Activated CD4-positive, alpha-beta memory T cell treated with anti-CD3 and anti-CD28 coated beads, Interleukin-2, amount 10 ng/mL, durations not matched to agents 7 days and 5 days (primary cell): ENCODE measurements around the gene SLX4IP. TPM values are rescaled to one million over a fixed set of nuclear protein-coding genes. Genes with fewer than 3 reads are reported as not detected.

ENCODE experiments used
- CTCF ChIA-PET: fragments of 350-600 bp; sonication (Branson Sonifier 250); formaldehyde crosslinking; loops from one replicate; lab custom pipeline; 2021; ENCODE audit warnings: antibody characterized with exemption, inconsistent platforms; lab: Charles Lee
- POLR2A ChIA-PET: fragments of 350-600 bp; sonication (Branson Sonifier 250); formaldehyde crosslinking; loops from one replicate; lab custom pipeline; 2021; ENCODE audit warnings: antibody characterized with exemption; lab: Charles Lee
- DNase-seq: peaks from one replicate; pipeline ENCODE4 v3.0.0-alpha.2; 2020
- H3K27ac Mint-ChIP-seq: one replicate; pipeline ENCODE4 v1.8.0; 2021; ENCODE audit warnings: mild to moderate bottlenecking, mixed read lengths
- H3K27me3 Mint-ChIP-seq: one replicate; pipeline ENCODE4 v1.8.0; 2021; ENCODE audit warnings: mixed read lengths
- H3K36me3 Mint-ChIP-seq: one replicate; pipeline ENCODE4 v1.8.0; 2021; ENCODE audit warnings: low read depth, mixed read lengths
- H3K4me1 Mint-ChIP-seq: one replicate; pipeline ENCODE4 v1.8.0; 2021; ENCODE audit warnings: mixed read lengths
- H3K4me3 Mint-ChIP-seq: one replicate; pipeline ENCODE4 v1.8.0; 2021; ENCODE audit warnings: mild to moderate bottlenecking, mixed read lengths
- H3K9me3 Mint-ChIP-seq: one replicate; pipeline ENCODE4 v1.8.0; 2021; ENCODE audit warnings: mixed read lengths
- total RNA-seq, 2 experiments: library from RNA; stranded (reverse); gene quantifications; one replicate each; pipeline ENCODE4 v1.2.3, GENCODE V29; 2021

SLX4IP gene
- total RNA-seq, 2 experiments from 2014 or later: 6.2 TPM

GRCh38 chr20:10540636-10541493 is 105.8 kb downstream of the SLX4IP start:
- no peak overlapping the region for H3K4me3 Mint-ChIP-seq
- CTCF ChIA-PET: no interaction called here

GRCh38 chr20:10541668-10542411 is 106.7 kb downstream of the SLX4IP start:
- ChIA-PET CTCF (no interaction called here), POLR2A (no interaction called here)
- no peak for DNase-seq
- Mint-ChIP-seq H3K9me3 (no peaks in the 10 kb centered on the region), H3K36me3 (peaks cover 4% of the 10 kb centered on the region), H3K27me3 (no peaks in the 10 kb centered on the region), H3K4me3 (no peak overlapping the region), H3K4me1 (peaks cover 10% of the 10 kb centered on the region), H3K27ac (no peak overlapping the region)

More at GRCh38 chr20:10540636-10541493, 105.8 kb downstream of the SLX4IP start:
- Mint-ChIP-seq H3K27ac (no peak overlapping the region), H3K27me3 (no peaks in the 10 kb centered on the region), H3K36me3 (peaks cover 4% of the 10 kb centered on the region), H3K9me3 (no peaks in the 10 kb centered on the region), H3K4me1 (peaks cover 10% of the 10 kb centered on the region)
- DNase-seq: no peak
- POLR2A ChIA-PET: no interaction called here

- H3K4me3 Mint-ChIP-seq: no peak overlapping the region
- no peaks in the 10 kb centered on the region for H3K9me3 Mint-ChIP-seq
- DNase-seq: no peak
- POLR2A ChIA-PET: no interaction called here
- CTCF ChIA-PET: no interaction called here
- H3K36me3 Mint-ChIP-seq: peaks cover 4% of the 10 kb centered on the region
- H3K27ac Mint-ChIP-seq: no peak overlapping the region
- H3K4me1 Mint-ChIP-seq: peaks cover 10% of the 10 kb centered on the region
- H3K27me3 Mint-ChIP-seq: no peaks in the 10 kb centered on the region
These were observed 107.3 kb downstream of the SLX4IP start for GRCh38 chr20:10542442-10542841.

- no peak overlapping the region for H3K4me3 Mint-ChIP-seq
- H3K36me3 Mint-ChIP-seq: peaks cover 4% of the 10 kb centered on the region
- ChIA-PET POLR2A (no interaction called here), CTCF (interaction anchor here (1.5 kb wide), 1 partner anchor 9 kb away, joined by 3 read pairs; no protein-coding TSS in a partner anchor)
- H3K4me1 Mint-ChIP-seq: peaks cover 10% of the 10 kb centered on the region
- H3K27me3 Mint-ChIP-seq: no peaks in the 10 kb centered on the region
- H3K9me3 Mint-ChIP-seq: no peaks in the 10 kb centered on the region
- DNase-seq: no peak
- no peak overlapping the region for H3K27ac Mint-ChIP-seq
These were observed 108.4 kb downstream of the SLX4IP start for GRCh38 chr20:10543480-10543879.

GRCh38 chr20:10547276-10548114 is 112.4 kb downstream of the SLX4IP start:
- Mint-ChIP-seq H3K9me3 (no peaks in the 10 kb centered on the region), H3K27ac (no peak overlapping the region), H3K36me3 (peaks cover 4% of the 10 kb centered on the region), H3K4me3 (no peak overlapping the region), H3K4me1 (peaks cover 28% of the 10 kb centered on the region), H3K27me3 (no peaks in the 10 kb centered on the region)
- CTCF ChIA-PET: interaction anchor here (1.4 kb wide), 1 partner anchor 10 kb away, joined by 4 read pairs; no protein-coding TSS in a partner anchor
- no peak for DNase-seq
- POLR2A ChIA-PET: interaction anchor here (0.9 kb wide), 1 partner anchor 36 kb away, joined by 3 read pairs; no protein-coding TSS in a partner anchor

GRCh38 chr20:10549511-10549910 is 114.4 kb downstream of the SLX4IP start:
- ChIA-PET POLR2A (interaction anchor here (1.6 kb wide), 1 partner anchor 114 kb away, joined by 6 read pairs; the partner anchor contains the start of gene SLX4IP), CTCF (no interaction called here)
- no peaks in the 10 kb centered on the region for H3K36me3 Mint-ChIP-seq
- H3K4me3 Mint-ChIP-seq: no peak overlapping the region
- no peak overlapping the region for H3K27ac Mint-ChIP-seq
- peaks cover 28% of the 10 kb centered on the region for H3K4me1 Mint-ChIP-seq
- DNase-seq: no peak
- no peaks in the 10 kb centered on the region for H3K9me3 Mint-ChIP-seq
- H3K27me3 Mint-ChIP-seq: peaks cover 3% of the 10 kb centered on the region

- peaks cover 3% of the 10 kb centered on the region for H3K27me3 Mint-ChIP-seq
- H3K36me3 Mint-ChIP-seq: no peaks in the 10 kb centered on the region
- DNase-seq: peak; percentile 50
- H3K4me1 Mint-ChIP-seq: peaks cover 28% of the 10 kb centered on the region
- H3K27ac Mint-ChIP-seq: peak overlapping the region; percentile 55
- H3K9me3 Mint-ChIP-seq: no peaks in the 10 kb centered on the region
- peak overlapping the region; percentile 38 for H3K4me3 Mint-ChIP-seq
- ChIA-PET POLR2A (interaction anchor here (1.6 kb wide), 1 partner anchor 115 kb away, joined by 6 read pairs; the partner anchor contains the start of gene SLX4IP), CTCF (no interaction called here)
These were observed 115.4 kb downstream of the SLX4IP start for GRCh38 chr20:10550204-10551118.

GRCh38 chr20:10551732-10552724 is 116.9 kb downstream of the SLX4IP start:
- ChIA-PET CTCF (interaction anchor here (0.7 to 1.8 kb wide), 7 partner anchors 9 to 119 kb away, joined by 3 to 4 read pairs (median 3); no protein-coding TSS in a partner anchor), POLR2A (no interaction called here)
- Mint-ChIP-seq H3K4me3 (no peak overlapping the region), H3K4me1 (peaks cover 28% of the 10 kb centered on the region), H3K36me3 (no peaks in the 10 kb centered on the region), H3K27me3 (peaks cover 3% of the 10 kb centered on the region), H3K27ac (no peak overlapping the region), H3K9me3 (no peaks in the 10 kb centered on the region)
- DNase-seq: no peak

GRCh38 chr20:10553326-10553984 is 118.3 kb downstream of the SLX4IP start:
- Mint-ChIP-seq H3K4me1 (peaks cover 32% of the 10 kb centered on the region), H3K27ac (no peak overlapping the region), H3K36me3 (no peaks in the 10 kb centered on the region), H3K9me3 (no peaks in the 10 kb centered on the region), H3K27me3 (peaks cover 3% of the 10 kb centered on the region), H3K4me3 (no peak overlapping the region)
- peak; percentile 61 for DNase-seq
- ChIA-PET POLR2A (no interaction called here), CTCF (interaction anchor here (0.7 to 1.8 kb wide), 7 partner anchors 10 to 118 kb away, joined by 3 to 4 read pairs (median 3); no protein-coding TSS in a partner anchor)

- H3K27me3 Mint-ChIP-seq: peaks cover 3% of the 10 kb centered on the region
- no peak overlapping the region for H3K27ac Mint-ChIP-seq
- H3K9me3 Mint-ChIP-seq: no peaks in the 10 kb centered on the region
- DNase-seq: no peak
- CTCF ChIA-PET: no interaction called here
- H3K36me3 Mint-ChIP-seq: peaks cover 2% of the 10 kb centered on the region
- peaks cover 37% of the 10 kb centered on the region for H3K4me1 Mint-ChIP-seq
- POLR2A ChIA-PET: no interaction called here
- H3K4me3 Mint-ChIP-seq: no peak overlapping the region
These were observed 119.2 kb downstream of the SLX4IP start for GRCh38 chr20:10554285-10554684.
